NCI-H82 (cell line): Measurements from ENCODE around the gene GPR25.
"Not testable (repeated sequence)": the region's sequence is repeated elsewhere in the genome, so short reads cannot be mapped to it uniquely, and the experiment has no call there.

Experiments used
- DNase-seq: peaks from one replicate; lab custom pipeline; 2025; lab: John Stamatoyannopoulos, UW

GPR25 gene

DNA sequence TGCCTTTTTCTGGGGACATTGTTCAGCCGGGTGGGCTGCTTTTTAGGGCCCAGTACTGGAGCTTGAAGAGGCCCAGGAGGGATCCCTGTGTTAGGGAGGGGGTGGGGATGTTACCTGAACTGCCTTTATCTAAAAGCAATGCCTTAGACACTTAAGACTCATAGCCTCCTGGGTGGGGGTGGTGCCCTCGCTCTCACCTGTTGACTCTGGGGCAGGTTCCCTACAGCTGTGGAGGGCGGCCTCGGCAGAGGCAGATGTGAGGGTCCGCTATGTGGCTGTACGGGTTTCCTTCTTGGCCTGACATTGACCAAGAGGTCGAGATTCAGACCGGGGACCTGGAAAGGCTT lies 22.6 kb downstream of the GPR25 start:
- no peak for DNase-seq

DNA sequence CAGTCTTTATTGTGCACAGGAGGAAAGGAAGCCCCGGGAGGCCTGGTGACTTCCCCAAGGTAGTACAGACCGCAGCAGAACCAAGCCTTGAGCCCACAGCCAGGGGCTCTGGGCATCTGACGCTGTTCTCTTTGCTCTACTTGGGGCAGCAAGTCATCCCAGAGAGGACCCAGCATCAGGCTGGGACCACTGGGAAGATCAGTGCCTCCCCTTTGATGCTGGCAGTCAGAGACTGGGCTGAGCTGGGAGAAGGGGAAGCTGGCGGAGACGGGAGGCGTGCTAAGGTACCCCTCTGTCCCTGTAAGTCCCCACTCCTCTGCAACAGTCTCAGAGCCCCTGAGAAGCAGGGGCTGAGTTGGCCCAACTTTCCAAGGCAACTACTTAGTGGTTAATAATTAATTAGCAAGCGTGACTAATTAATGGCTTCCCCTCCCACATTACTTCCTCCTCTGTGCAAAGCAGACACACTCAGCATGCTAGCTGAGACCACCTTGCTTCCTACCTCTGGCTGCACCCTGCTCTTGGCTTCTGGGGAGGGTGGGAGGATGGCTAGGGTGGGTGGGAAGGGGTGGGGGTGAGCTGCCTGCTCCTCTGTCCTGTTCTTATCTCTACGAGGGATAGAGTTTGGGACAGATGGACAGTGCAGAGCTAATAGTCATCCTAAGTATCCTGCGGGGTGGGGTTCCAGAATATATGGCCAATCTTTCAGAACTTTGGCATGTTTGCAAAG lies 23.2 kb downstream of the GPR25 start:
- DNase-seq = no peak

DNA sequence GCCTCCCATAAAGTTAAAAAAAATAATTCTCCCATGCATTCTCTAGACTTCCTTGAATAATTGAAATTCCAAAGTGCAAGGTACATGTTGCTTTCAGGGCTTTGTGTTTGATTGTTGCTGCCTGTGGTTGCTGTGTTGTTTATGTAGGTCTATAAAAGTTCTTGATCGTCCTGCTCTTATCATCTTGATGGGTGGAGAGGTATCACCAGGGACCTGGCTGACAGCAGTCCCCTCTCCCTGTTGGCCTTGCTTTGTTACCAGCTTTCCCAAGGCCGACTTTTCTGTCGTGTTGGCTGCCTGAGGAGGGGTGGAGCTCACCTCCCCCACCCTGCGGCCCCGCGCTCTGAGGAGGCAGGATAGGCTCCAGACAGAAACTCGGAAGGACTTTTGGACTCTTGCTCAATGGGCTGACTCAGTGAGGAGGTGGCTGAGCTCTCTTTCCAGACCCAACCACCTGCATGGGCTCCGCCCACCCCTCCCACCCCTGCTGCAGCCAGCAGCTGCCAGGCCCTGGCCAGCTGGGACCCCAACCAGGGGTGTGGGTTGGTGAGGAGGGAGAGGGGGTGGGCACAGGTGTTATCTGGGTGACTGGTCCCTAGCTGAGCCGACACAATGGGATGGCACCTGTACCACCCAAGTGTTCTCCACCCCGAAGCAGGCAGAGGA lies 23.9 kb downstream of the GPR25 start:
- DNase-seq = no peak

DNA sequence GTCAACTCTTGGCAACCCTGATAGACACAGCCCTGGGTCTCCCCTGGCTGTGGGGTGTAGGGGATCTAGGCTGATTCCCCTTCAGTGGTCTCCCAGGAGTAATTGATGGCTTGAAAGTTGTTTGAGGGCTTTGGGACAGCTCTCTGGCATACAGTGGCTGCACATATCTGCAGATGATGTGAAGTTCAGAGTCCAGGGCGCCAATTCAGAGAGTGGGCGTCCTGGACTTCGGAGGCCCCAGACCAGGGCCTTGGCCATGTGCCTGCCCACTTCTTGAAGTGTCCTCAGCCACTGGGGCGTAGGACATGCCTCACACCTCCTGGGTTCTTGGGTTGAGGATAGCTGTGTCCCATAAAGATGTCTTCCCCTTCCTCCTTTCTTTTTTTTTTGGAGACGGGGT lies 24.5 kb downstream of the GPR25 start:
- no peak for DNase-seq

DNA sequence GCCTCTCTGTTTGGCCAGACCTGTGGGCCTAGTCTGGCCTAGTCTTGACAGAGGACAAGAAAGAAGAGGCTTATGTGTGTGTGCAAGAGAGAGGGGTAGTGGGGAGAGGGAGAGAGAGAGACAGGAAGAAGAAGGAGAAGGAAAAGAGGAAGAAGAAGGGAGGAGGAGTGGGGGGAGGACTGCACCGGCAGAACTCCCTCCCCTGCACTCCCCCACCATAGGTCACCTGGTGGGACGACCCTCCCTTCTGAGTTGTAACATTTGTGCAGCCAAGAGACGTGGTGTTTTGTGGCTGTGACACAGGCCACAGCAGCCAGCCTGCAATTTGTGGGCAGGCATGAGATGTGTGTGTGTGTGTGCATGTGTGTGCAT lies 26.2 kb downstream of the GPR25 start:
- no peak for DNase-seq

DNA sequence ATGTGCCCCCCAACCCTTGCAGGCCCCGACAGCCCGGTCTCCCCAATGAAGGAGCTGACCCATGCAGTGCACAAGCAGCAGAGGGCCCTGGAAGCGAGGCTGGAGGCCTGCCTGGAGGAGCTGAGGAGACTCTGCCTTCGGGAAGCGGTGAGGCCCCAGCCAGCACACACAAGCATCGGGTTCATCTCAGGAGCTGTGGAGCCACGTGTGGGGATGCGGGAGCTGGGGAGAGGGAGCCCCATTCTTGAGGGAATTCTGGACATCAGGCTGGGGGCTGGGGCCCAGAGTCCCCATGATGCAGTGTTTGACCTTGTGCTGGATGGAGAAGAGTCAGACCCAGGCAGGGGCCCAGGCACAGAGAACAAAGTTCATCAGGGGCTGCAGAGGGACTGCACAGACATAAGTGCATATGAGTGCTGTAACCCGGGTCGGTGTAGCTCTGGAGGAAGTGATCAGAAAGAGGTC lies 26.7 kb downstream of the GPR25 start:
- no peak for DNase-seq

DNA sequence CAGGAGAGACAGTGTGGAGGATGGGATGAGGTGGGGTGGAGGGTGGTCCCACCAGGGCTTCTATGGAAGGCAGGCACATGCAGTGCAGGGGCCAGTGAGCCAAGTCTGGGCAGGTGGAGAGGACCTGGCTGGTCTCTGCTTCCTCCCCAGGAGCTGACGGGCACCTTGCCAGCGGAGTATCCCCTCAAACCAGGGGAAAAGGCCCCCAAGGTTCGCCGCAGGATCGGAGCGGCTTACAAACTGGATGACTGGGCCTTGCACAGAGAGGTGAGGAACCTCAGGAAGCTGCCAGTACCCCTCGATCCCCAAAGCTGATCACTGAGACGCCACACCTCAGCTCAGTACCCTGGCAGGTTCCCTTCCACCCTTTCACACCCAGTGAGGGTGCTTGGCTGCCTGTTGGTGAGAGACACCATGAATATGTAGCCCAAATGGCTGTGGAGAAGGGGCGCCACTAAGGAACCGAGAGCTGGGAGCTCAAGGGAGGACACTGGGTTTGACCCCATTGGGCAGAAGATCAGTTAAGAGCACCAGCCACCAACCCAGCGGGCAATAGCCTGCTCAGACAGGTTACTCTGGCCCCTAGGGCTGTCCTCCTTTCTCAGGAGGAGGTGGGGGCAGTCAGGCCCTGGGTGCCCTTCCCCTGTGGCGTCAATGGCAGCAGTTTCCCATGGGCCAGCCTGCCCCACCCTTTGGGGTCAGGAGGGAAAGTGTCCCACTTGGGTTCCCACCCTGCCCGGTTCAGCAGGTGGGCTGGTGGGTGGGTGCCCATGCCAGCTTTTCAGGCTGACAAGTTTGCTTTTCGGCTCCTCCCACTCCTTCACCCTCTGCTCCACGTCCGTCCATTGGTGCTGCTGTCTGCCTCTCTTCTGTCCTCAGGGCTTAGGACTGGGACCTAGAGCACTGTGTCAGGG lies 27.4 kb downstream of the GPR25 start:
- no peak for DNase-seq

DNA sequence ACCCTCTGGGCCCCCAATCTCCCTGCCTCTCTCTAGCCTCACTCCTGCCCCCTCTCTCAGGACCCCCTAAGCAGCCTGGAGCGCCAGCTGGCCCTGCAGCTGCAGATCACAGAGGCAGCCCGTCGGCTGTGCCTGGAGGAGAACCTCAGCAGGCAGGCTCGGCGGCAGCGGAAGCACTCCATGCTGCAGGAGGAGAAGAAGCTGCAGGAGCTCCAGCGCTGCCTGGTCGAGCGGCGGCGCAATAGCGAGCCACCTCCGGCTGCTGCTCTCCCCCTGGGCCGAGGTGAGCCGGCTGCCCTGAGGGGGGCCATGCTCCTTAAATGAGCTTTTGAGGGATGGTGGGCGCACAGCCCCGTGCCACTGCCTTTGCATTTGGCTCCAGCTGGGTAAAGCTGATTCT lies 28.1 kb downstream of the GPR25 start:
- no peak for DNase-seq

DNA sequence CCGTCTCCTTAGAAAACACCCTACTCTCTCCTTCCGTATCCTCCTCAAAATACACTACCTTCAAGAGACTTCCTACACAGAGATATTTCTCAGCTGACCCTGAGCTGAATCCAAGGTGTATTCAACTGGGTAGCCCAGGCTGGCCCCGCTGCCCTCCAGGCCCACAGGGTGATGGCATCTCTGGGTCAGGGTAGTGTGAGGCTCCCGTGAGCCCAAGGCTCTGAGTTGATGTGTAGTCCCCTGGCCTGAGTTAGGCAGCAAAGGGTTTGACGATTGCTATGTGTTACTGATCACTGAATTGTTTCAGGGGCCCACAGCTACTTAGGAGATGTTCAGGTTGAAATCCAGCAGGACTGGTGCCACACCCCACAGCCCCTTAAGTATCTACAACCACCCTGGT lies 28.6 kb downstream of the GPR25 start:
- DNase-seq = no peak

DNA sequence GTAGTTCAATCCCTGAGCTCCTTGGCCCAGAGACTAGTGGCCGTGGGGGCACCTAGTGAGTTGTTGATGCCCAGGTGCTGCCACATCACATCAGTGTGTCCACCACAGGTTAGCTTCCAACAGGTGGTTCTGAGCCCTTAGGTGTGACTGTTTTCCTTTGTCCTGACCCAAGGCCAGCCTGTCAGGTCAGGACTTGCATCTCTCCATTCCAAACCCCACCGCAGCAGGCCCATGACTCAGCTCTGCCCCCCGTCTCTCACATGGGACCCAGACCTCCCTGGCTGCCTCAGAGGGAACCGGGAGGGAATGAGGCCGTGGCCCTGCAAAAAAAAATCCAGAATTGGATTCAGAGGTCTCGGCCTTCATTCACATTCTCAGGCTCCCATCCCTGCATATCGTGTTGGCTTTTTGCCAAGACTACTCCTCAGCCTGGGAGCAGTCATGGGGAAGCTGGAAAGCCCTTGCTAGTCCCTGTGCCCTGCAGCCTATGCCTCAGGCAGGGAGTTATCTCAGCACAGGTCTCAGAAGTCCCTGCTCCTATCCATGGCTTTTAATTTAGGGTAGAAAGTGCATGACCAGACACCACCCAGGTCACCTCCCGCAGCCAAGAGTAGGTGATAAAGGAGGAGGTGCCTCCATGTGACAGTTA lies 29.1 kb downstream of the GPR25 start:
- peak; percentile 57 for DNase-seq

DNA sequence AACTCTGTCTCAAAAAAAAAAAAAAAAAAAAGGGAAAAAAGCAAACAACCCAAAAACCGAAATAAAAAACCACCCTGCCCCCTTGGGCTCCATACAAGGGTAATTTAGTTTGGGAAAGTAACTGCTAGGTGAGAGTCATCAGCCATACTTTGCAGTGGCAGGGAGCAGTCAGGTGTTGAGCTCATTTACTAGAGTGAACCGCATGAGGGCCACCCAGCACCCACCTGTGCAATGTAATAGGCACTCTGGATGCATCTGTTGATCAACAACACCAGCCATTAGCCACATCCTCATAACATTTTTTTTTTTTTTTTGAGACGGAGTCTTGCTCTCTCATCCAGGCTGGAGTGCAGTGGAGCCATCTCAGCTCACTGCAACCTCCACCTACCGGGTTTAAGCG lies 31.0 kb downstream of the GPR25 start:
- DNase-seq = no peak

DNA sequence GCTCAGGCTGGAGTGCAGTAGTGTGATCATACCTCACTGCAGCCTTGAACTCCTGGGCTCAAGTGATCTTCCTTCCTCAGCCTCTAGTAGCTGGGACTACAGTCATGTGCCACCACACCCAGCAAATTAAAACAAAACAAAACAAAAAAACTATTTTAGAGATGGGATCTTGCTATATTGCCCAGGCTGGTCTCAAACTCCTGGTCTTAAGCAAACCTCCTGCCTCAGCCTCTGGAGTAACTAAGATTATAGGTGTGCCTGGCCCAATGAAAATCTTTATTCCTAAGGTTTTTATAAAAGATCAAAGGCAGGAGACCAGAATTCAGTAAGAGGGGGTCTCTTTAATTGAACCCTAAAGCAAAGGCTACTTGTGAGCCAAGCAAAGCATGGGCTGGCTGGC lies 32.0 kb downstream of the GPR25 start:
- DNase-seq = no peak

DNA sequence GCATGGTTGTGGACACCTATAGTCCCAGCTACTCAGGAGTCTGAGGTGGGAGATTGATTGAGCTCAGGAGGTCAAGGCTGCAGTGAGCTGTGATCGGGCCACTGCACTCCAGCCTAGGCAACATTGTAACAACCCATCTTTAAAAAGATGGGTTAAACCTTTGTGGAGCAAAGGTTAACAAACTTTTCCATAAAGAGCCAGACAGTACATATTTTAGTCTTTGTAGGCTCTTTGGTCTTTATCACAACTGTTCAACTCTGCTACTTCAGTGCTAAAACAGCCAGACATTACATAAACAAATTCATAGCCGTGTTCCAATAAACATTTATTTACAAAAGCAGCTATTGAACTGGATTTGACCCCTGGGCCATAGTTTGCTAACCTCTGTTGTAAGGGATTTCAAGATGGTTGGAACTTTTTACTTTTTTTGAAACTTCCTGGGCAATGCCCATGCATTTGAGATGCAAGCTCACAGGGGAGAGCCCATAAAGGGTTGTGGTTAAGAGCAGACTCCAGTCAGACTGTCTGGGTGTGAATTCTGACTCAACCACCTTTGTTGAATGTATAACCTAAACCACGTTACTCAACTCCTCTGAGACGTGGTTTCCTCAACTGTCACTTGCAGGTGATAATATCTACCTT lies 32.8 kb downstream of the GPR25 start:
- DNase-seq = no peak

DNA sequence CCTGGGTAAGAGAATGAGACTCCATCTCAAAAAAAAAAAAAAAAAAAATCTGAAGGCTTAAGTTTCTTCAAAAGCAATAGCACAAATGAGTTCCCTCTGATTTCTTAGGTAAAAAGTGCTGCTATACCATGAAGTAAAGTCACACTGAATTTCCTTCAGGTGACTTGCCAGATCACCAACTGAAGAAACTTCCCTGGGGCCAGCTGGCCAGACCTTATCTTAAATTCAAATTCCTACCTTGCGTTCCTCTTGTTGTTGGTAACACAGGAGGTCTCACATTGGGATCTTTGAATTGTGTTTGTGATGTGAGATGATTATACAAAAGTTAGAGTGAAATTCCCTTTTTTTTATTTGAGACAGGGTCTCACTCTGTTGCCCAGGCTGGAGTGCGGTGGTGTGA lies 33.7 kb downstream of the GPR25 start:
- no peak for DNase-seq

DNA sequence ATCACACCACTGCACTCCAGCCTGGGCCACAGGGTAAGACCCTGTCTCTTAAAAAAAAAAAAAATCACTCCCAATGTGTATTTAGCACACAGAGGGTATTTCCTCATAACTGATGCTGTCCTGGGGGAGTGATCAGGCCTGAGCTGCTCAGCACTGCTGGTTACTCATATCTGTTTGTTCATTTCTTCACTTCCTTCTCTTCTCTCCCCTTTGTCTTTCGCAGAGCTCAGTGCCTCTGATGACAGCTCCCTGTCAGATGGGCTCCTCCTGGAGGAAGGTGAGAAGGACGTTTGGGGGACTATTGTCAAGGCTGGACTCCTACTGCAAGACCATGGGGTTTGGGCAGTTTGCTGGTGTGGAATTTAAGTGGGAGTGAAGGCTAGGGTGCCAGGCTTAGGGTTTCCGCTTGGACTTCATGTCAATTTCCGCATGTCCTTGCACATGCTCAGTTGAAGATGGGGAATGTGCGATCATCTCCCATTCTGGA lies 34.9 kb downstream of the GPR25 start:
- DNase-seq = no peak

DNA sequence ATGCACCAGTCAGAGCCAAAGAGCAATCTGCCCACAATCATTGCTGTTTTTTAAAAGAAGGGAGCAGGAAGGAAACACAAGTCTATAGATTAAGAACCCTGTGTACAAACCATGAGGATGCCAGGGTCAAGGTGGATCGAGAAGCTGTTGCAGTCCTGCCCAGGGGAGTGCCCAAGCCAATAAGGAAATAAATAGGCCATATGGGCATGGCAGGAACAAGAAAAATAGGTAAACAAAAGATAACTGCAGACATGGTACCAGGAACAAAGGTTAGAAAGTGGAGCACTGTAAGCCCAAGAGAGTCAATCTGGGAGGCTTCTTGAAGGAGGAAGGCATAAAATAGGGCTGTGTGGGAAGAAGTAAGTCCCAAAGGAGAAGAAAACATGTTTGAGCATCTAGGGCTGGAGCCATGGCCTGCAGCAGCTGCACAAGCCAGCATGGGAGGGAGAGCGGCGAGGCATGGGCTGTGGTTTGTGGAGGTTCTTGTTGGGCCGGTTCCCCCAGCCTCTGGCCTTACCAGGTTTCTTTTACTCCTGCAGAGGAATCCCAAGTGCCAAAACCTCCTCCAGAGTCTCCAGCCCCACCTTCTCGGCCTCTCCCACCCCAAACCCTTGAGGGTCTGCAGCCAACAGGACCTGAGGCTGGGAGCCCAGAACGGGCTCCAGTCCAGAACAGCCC lies 35.5 kb downstream of the GPR25 start:
- no peak for DNase-seq

DNA sequence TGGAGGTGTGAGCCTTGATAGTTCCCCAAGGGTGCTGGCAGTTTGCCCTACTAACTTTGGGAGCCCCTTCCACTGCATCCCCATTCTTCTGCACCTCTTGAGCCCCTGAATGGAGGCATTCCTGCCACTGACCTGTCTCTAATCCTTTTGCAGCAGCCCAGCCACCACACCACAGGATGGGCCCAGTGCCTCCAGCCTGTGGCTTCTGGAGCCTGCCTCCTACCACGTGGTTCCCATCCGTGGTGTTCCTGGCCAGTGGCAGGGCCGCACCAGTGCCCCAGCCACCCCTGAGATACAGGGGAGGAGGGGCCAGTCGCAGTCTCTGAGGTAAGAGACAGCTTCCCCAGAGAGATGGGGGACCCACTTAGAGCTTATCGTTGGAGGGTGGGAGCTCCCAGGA lies 36.3 kb downstream of the GPR25 start:
- no peak for DNase-seq

DNA sequence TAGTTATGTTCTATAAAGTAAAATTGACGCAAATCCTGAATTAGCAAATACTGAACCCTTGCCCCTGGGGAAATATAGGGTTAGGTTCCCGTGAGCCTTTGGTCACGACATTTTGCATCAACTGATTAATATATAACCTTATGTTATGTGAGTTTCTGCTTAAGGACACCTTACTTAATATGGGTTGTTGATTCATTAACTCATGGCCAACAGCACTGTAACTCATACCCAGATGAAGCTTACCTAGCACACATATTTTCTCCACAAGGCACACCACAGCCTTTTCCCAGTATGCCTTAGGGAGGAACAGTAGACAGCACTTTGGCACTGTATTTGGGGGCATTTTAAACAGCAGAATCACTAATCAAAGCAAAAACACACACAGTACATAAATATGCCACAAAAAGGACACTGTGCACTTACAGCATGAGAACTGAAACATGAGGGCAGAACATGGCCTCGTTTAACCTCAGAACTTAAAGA lies 37.0 kb downstream of the GPR25 start:
- DNase-seq = no peak

DNA sequence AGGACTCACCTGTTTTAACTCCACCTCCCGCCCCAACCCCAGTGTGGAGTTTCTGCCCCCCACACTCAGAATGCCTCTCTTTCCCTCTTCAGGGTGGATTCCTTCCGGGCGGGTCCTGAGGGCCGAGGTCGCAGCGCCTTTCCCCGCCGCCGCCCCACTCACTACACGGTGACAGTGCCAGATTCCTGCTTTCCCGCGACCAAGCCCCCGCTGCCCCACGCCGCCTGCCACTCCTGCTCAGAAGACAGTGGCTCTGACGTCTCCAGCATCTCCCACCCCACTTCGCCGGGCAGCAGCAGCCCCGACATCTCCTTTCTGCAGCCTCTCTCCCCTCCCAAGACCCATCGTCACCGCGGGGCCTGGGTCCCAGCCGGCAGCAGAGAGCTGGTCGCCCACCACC lies 38.6 kb downstream of the GPR25 start:
- DNase-seq = no peak

DNA sequence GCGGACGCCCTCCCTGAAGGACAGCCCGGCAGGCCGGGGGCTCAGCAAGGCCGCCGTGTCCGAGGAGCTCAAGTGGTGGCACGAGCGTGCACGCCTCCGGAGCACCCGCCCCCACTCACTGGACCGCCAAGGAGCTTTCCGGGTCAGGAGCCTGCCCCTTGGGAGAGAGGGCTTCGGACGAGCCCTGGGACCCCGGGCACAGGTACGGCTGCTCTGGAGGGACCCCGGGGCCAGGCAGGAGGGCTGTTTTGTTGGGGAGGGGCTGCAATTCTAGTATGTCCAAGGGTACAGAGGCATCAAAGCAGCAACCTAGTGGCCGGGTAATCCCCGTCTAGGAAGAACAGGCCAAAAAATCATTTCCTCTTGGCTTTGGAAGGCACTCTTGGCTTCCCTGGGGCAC lies 39.2 kb downstream of the GPR25 start:
- not testable (repeated sequence) for DNase-seq
